Suprapubic skin (tissue), 4 donors: ENCODE results near the gene SLC15A3.

ENCODE experiments used
- POLR2A ChIP-seq, 2 donors: fragments of 450-650 bp; IDR thresholded peaks; one replicate each; pipeline ENCODE4 v1.6.1; 2017; ENCODE audit warnings: antibody characterized with exemption in 2 of 2, mild to moderate bottlenecking in 2 of 2, moderate library complexity in 2 of 2
- POLR2AphosphoS5 ChIP-seq, 3 donors: sonication (generic); formaldehyde crosslinking; IDR thresholded peaks; one replicate each; pipeline ENCODE4 v1.6.1; 2017; ENCODE audit warnings: antibody characterized with exemption in 3 of 3

- no peak for TF ChIP-seq POLR2AphosphoS5 (IDR thresholded peaks at IDR 0.05)
- TF ChIP-seq POLR2A (IDR thresholded peaks at IDR 0.05): no peak
Observed at GRCh38 chr11:60973699-60974098, 21.7 kb upstream of the SLC15A3 start.
